Activated CD8-positive, alpha-beta memory T cell treated with anti-CD3 and anti-CD28 coated beads, Interleukin-2, amount 50 U/mL, for 1 hour (primary cell): ENCODE data around the gene RASGEF1C.

Source experiments
- DNase-seq: peaks from one replicate; pipeline ENCODE4 v3.0.0-alpha.2; 2020; ENCODE audit errors: extremely low read depth

RASGEF1C gene

DNA sequence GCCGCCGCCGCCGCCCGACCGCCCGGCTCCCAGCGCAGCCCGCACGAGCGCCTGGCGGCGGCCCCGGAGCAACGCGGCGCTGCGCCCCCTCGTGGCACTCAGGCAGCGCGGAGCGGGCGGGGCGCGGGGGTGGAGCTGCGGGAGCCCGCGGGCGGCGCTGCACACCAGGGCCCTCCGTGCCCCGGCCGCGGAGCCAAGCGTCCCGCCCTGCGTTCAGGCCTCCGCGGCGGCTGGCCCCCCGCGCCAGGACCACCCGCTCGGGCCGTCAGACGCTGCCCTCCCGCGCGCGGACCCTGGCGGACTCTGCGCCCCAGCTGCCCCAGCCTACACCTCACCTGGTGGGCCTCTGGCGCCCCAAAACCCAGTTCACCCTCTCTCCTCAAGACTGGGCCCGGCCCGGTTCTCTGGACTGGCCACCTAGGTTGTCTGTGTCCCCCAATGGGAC, at the start of gene RASGEF1C:
Gene RASGEF1C, minus strand, starts transcription at position 75 of the 445 bp plus-strand sequence. CDS start 71,159 bp downstream, outside the sequence.
- no peak for DNase-seq

DNA sequence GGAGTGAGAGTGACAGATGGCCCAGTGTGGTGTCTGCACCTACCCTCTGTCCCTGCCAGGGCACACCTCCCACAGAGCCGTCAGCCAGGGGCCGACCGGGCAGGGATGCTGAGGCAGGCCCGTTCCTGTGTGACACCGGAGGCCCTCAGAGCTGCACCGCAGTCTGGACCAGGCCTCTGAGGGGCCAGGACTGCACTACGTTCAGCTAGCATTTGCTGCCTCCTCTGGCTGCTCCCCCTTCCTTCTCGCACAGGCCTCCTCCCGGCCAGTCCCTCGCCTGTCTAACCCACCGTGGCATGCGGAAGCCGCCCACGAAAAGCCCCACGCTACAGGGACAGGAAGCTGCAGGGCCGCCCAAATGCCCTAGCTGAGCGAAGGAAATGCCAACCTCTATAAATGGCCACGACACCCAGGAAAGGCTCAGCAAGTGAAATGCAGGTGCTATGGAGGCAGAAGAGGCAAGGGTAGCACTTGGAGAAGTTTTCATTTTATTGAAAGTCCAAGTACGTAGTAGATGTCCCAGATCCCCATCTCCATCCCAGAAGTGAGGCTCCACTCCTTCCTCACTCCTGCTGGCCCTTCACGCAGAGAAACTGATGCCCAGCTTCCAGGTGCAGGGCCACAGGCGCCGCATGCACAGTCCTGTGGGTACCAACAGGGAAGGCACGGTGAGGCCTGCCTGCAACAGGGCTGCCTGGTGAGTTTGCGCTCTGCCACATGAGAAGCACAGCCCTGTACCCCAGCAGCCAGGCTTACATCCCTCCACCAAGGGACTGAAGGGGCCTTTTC, 44.2 kb upstream of the RASGEF1C start:
- DNase-seq, result no peak

- no peak for DNase-seq
Measured at GRCh38 chr5:180251887-180252286, 42.9 kb upstream of the RASGEF1C start.

DNA sequence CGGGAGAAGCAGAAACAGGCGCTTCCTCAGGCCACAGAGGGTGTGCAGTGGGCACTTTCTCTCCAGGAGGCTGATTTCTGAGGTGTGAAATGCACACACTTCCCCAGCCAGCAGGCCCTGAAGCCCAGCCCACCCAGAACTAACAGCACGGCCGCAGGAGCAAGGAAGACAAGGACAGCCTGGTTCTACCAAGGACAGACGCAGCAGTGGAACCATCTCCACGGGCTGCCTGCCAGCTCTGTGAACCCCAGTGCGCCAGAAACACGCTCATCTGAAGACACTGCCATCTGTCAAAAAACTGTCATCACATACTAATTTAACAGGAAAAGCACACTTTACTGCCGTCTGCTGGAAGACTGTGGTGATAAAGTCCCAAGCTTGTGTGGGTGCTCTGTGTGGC, 42.1 kb upstream of the RASGEF1C start:
- no peak for DNase-seq

- DNase-seq, result no peak
Measured at GRCh38 chr5:180250329-180250728, 41.3 kb upstream of the RASGEF1C start.

DNA sequence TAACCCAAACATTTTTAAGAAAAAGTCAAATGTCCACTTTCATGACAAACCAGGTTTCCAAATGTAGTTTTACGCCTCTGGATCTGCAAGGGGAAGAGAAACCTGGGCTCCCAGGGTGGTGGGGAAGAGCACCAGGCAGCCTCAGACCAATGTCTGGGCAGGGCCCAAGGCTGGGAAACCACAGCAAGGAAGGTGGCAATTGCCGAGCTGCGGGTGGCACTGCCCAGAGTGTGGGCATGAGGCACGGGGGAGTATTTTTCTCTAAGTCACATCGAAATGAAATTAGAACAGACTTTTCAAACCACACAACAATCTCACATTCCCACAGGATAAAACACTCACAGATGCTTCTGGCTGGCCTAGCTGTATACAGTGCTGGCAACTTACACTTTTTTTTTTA, 32.6 kb upstream of the RASGEF1C start:
- no peak for DNase-seq

- no peak for DNase-seq
Measured at GRCh38 chr5:180238631-180239030, 29.6 kb upstream of the RASGEF1C start.

- no peak for DNase-seq
Measured at GRCh38 chr5:180235846-180236245, 26.8 kb upstream of the RASGEF1C start.

GRCh38 chr5:180235077-180235476, 26.1 kb upstream of the RASGEF1C start:
- DNase-seq, result no peak

DNA sequence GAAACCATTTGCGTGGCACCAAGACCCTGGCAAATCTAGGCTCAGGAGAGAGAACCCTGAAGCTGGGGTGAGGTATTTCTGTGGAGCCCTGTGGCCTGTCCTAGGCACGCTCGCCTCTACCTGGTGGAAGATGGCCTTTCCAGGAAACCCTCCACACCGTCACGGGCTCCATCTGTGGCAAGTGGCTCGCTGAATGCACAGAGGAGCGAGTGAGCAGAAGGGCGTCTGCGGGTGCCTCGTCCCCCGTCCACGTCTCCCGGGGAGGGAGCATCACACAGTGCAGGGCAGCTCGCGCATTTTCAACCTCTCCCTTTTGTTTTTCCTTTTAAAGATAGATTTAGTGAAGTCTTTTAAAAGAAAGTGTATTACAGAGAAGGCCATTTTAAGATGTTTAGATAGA, 25.3 kb upstream of the RASGEF1C start:
- DNase-seq, result no peak

- DNase-seq, result no peak
Measured at GRCh38 chr5:180233729-180234128, 24.7 kb upstream of the RASGEF1C start.

GRCh38 chr5:180230017-180230416, 21.0 kb upstream of the RASGEF1C start:
- no peak for DNase-seq

DNA sequence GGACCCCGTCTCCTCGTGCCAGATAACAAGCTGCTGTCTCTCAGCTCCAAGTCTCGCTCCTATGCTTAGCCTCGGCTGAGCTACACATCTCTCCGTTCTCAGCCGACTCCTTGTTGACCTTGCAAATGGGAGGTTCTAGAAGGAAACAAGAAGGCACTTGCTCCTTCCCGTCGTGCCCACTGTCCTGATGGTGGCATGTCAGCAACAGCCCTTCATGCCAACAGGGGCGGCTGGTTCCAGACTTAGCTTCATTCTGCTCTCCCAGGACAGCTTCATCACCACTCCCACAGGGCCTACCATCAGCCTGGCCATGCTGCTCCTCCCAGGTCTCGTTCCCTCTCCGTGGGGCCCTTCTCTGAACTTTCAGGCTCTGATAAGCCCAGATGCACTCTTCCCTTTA, 13.0 kb upstream of the RASGEF1C start:
- DNase-seq, result no peak

DNA sequence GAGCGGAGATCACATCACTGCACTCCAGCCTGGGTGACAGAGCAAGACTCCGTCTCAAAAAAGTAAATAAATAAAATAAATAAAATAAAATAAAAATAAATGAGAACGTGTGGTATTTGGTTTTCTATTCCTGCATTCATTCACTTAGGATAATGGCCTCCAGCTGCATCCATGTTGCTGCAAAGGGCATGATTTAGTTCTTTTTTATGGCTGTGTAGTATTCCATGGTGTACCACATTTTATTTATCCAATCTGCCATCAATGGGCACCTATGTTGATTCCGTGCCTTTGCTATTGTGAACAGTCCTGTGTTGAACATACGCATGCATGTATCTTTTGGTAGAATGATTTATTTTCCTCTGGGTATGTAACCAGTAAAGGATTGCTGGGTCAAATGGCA, 8.8 kb upstream of the RASGEF1C start:
- DNase-seq, result no peak

- DNase-seq, result no peak
Measured at GRCh38 chr5:180216646-180217171, 7.7 kb upstream of the RASGEF1C start.

- DNase-seq, result no peak
Measured at GRCh38 chr5:180215783-180216630, 7.0 kb upstream of the RASGEF1C start.

- no peak for DNase-seq
Measured at GRCh38 chr5:180214870-180215770, 6.1 kb upstream of the RASGEF1C start.

- no peak for DNase-seq
Measured at GRCh38 chr5:180213657-180214207, 4.7 kb upstream of the RASGEF1C start.

- DNase-seq, result no peak
Measured at GRCh38 chr5:180213256-180213600, 4.2 kb upstream of the RASGEF1C start.

GRCh38 chr5:180212363-180213255, 3.6 kb upstream of the RASGEF1C start:
- DNase-seq, result no peak

DNA sequence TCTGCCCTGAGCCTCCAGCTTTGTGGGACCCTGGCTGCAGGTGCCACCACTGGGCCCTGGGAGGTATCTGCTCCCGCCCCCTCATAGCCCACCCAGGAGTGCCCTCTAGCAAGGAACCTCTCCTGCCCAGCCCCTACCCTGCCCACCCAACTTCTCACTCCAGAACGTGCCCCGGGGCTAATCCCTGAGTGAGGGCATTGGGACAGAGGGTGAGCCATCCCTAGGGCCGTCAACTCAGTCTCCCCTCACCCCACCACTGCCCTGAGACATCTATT, 2.7 kb upstream of the RASGEF1C start:
- no peak for DNase-seq
